Heart right ventricle (tissue), 16 donors: Measurements from ENCODE around the gene CDK4. TPM values are rescaled to one million over a fixed set of nuclear protein-coding genes. Genes with fewer than 3 reads are reported as not detected.

Experiments used
- ATAC-seq, 8 donors: fragments of 200-7000 bp; cut with Tn5 transposase; one replicate each; pipeline ENCODE4 v1.9.1; 2020; ENCODE audit warnings: mild to moderate bottlenecking in 8 of 8, moderate library complexity in 8 of 8, moderate number of reproducible peaks in 1 of 8
- DNase-seq, 2 donors: peaks; one replicate each; pipeline ENCODE4 v3.0.0-alpha.2; 2020
- H3K27ac ChIP-seq, 10 donors: fragments of 200-600 bp; sonication (generic) in 2 of 10; one replicate each; pipeline versions ENCODE4 v1.5.0 to v1.8.0; 2020 to 2022; ENCODE audit warnings: mild to moderate bottlenecking in 3 of 10
- H3K27me3 ChIP-seq, 7 donors: fragments of 200-600 bp; one replicate each; pipeline ENCODE4 v1.8.0; 2021 to 2022; ENCODE audit warnings: mild to moderate bottlenecking in 2 of 7
- H3K36me3 ChIP-seq, 9 donors: fragments of 200-600 bp; sonication (generic) in 1 of 9; one replicate each; pipeline versions ENCODE4 v1.5.0 to v1.8.0; 2020 to 2022; ENCODE audit warnings: mild to moderate bottlenecking in 2 of 9
- H3K4me1 ChIP-seq, 9 donors: fragments of 200-600 bp; sonication (generic) in 1 of 9; one replicate each; pipeline versions ENCODE4 v1.5.0 to v1.8.0; 2020 to 2022; ENCODE audit warnings: mild to moderate bottlenecking in 4 of 9
- H3K4me3 ChIP-seq, 10 donors: fragments of 200-600 bp; sonication (generic) in 2 of 10; one replicate each; pipeline versions ENCODE4 v1.5.0 to v1.8.0; 2020 to 2022; ENCODE audit warnings: mild to moderate bottlenecking in 7 of 10, moderate library complexity in 2 of 10
- H3K9me3 ChIP-seq, 11 donors: fragments of 200-600 bp in 10 of 11; sonication (generic) in 2 of 11; one replicate each; pipeline versions ENCODE4 v1.5.0 to v1.8.0; 2013 to 2022; ENCODE audit warnings: mild to moderate bottlenecking in 2 of 11, control low read depth in 1 of 11, moderate library complexity in 1 of 11
- CTCF ChIP-seq, 9 donors: fragments of 200-600 bp; sonication (generic) in 2 of 9; IDR thresholded peaks; one replicate each; pipeline versions ENCODE4 v1.5.0 to v1.8.0; 2021 to 2022; ENCODE audit warnings: antibody characterized with exemption in 9 of 9, mild to moderate bottlenecking in 5 of 9, moderate library complexity in 1 of 9
- WGBS, 2 donors: extraction: QIAGEN DNeasy Blood & Tissue Kit; methylation state at CpG; one replicate each; pipeline ENCODE4 v1.1.7; 2013; ENCODE audit warnings: inconsistent platforms in 1 of 2; 5-methylcytosine and 5-hydroxymethylcytosine counted together
- intact Hi-C, 10 donors: fragments of 100-400 bp; cut with DNase I; formaldehyde crosslinking; loops; one replicate each; pipeline versions ENCODE4 v1.11.1 to v1.14.2; 2022
- polyA plus RNA-seq, 2 donors: library from polyadenylated mRNA; stranded (reverse); fragments of 200-250 nt; gene quantifications; one replicate each; pipeline ENCODE4 v1.2.3, GENCODE V29; 2013
- total RNA-seq, 10 donors: library from RNA; stranded (reverse); fragmentation: NEBNext Ultra II Directional in 3 of 10; extraction: Animal tissue kit (Norgen Biotek cat#: 25700) in 3 of 10; gene quantifications; one replicate each; pipeline versions ENCODE4 v1.2.1 to v1.2.4, GENCODE V29; 2021 to 2023
- donor health status: Arrhythmogenic right ventricular cardiomyopathy.
- donor health status: ischemic (EF 13 %, LVEDD 7.1; RV severe dilation, severe dysfunction).
- donor health status: healthy with polysubstance abuse.
- donor health status: DM: no; HTN: yes; CAD: no.
- donor health status: DM: no; HTN: no; CAD: no.
- donor health status: ischemic (EF 25% LVEDD 6.9; RV normal size, moderate dysfunction).
- donor health status: ischemic (EF 25% LVEDD 5.7; RV mildly dilated, moderate dysfunction).
- donor health status: healthy.
- donor health status: DM: yes; HTN: yes; CAD: no.
- donor health status: Ischemic cardiomyopathy.
- donor health status: ischemic (EF 35%, LVEDD 5.7; RV mildly dilated, moderate dysfunction).
- donor health status: nonischemic (EF 11% LVEDD 7.7; RV severe dilation, severe dysfunction).
- donor health status: DM: yes; HTN: yes; CAD: no.
- donor health status: PGD.
- donor health status: ischemic (EF 29% LVEDD 5.4; RV normal size, mild dysfunction).
- donor health status: nonischemic (EF 23%, LVEDD 6.1; RV moderate dilation, normal function).

Gene CDK4
- total and polyA plus RNA-seq, 12 donors: 21.7 to 74.0 (median 52.0) TPM

GRCh38 chr12:57732270-57732669, 19.8 kb downstream of the CDK4 start:
- DNase-seq (no peak), ATAC-seq (no peak)
- H3K4me3 ChIP-seq: no peak overlapping the region
- H3K36me3 ChIP-seq: peaks cover 0 to 78% (median 0%) of the 10 kb centered on the region in 9 donors
- H3K9me3 ChIP-seq: no peaks in the 10 kb centered on the region
- H3K27ac ChIP-seq: no peak overlapping the region
- peaks cover 5 to 66% (median 41%) of the 10 kb centered on the region in 7 donors for H3K27me3 ChIP-seq
- WGBS, 2 donors: 60 to 79% methylated on average over 4 of the region's 4 CpGs
- intact Hi-C loops: no loop called here
- H3K4me1 ChIP-seq: peaks cover 10 to 28% (median 21%) of the 10 kb centered on the region in 9 donors
- TF ChIP-seq CTCF (IDR thresholded peaks at IDR 0.05): no peak

GRCh38 chr12:57731411-57732080, 20.6 kb downstream of the CDK4 start:
- WGBS, 2 donors: 75 to 76% methylated on average over 19 of the region's 19 CpGs
- no peak for ATAC-seq
- intact Hi-C loops: no loop called here

DNA sequence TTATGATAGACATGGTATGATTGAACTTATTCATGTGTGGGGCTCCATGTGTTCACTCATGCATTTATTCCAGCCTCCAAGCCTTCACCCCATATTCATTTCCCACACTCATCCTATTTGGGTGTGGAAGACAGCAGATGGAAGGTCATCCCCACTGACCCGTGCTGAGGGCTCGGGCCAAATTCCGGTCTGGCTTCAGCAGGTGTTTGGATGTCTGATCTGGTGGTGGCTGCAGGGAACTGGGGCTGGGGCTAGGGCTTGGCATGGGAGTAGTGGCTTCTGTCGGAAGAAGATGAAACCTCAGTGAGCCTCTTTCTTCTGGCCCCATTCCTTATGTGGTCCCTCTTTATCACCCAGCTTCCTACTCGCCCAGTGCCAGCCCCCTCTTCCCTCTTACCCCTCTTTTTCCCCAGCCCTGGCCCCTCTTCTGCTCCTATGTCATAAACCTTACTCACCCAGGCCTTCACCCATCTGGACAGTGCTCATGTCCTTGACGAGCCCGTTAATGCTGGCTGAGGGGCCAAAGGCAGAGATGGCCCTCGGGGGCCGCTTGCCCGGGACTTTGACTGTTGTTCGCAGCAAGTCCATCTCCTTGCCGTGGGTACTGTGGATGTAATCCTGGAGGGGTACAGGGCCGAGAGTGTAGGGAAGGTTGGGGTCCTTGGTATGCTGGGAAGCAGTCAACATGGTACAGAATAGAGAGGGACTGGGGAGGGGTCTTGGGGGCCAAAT, 21.6 kb downstream of the CDK4 start:
- TF ChIP-seq CTCF (IDR thresholded peaks at IDR 0.05): no peak
- H3K9me3 ChIP-seq: no peaks in the 10 kb centered on the region
- peaks cover 0 to 87% (median 0%) of the 10 kb centered on the region in 9 donors for H3K36me3 ChIP-seq
- WGBS, 2 donors: 80 to 81% methylated on average over 13 of the region's 13 CpGs
- no peak overlapping the region for H3K27ac ChIP-seq
- intact Hi-C loops: no loop called here
- peaks cover under 1 to 26% (median 16%) of the 10 kb centered on the region in 9 donors for H3K4me1 ChIP-seq
- H3K4me3 ChIP-seq: no peak overlapping the region
- DNase-seq (no peak), ATAC-seq (no peak)
- H3K27me3 ChIP-seq: peaks cover 0 to 49% (median 28%) of the 10 kb centered on the region in 7 donors

More at GRCh38 chr12:57731411-57732080, 20.6 kb downstream of the CDK4 start:
- H3K4me1 ChIP-seq: peaks cover 5 to 28% (median 20%) of the 10 kb centered on the region in 9 donors
- H3K36me3 ChIP-seq: peaks cover 0 to 80% (median 0%) of the 10 kb centered on the region in 9 donors
- H3K27me3 ChIP-seq: peaks cover 0 to 59% (median 34%) of the 10 kb centered on the region in 7 donors
- DNase-seq: no peak
- H3K27ac ChIP-seq: no peak overlapping the region
- TF ChIP-seq CTCF (IDR thresholded peaks at IDR 0.05): no peak
- H3K4me3 ChIP-seq: no peak overlapping the region
- no peaks in the 10 kb centered on the region for H3K9me3 ChIP-seq

- H3K27me3 ChIP-seq: peaks cover 0 to 49% (median 19%) of the 10 kb centered on the region in 7 donors
- H3K36me3 ChIP-seq: peaks cover 0 to 80% (median 0%) of the 10 kb centered on the region in 9 donors
- ATAC-seq: no peak
- H3K4me3 ChIP-seq: no peak overlapping the region
- TF ChIP-seq CTCF (IDR thresholded peaks at IDR 0.05): no peak
- intact Hi-C loops: no loop called here
- 40 to 53% methylated on average over 5 of the region's 5 CpGs for WGBS, 2 donors
- DNase-seq: no peak
- no peaks in the 10 kb centered on the region for H3K9me3 ChIP-seq
- peaks cover 0 to 24% (median 14%) of the 10 kb centered on the region in 9 donors for H3K4me1 ChIP-seq
- no peak overlapping the region for H3K27ac ChIP-seq
These were observed 22.7 kb downstream of the CDK4 start for GRCh38 chr12:57729321-57729844.
